ENCODE measurements around the gene APOA4. TPM values are rescaled to one million over a fixed set of nuclear protein-coding genes. Genes with fewer than 3 reads are reported as not detected.

Gene APOA4
- total RNA-seq, 1 donor from 2014 or later: not detected

GRCh38 chr11:116791813-116792143 is 31.3 kb downstream of the APOA4 start, which contains the start of gene APOA5:
APOA5 (minus strand) TSS chr11:116791879; CDS start chr11:116791860, 19 bp downstream.
- TF ChIP-seq, protein P1, sequence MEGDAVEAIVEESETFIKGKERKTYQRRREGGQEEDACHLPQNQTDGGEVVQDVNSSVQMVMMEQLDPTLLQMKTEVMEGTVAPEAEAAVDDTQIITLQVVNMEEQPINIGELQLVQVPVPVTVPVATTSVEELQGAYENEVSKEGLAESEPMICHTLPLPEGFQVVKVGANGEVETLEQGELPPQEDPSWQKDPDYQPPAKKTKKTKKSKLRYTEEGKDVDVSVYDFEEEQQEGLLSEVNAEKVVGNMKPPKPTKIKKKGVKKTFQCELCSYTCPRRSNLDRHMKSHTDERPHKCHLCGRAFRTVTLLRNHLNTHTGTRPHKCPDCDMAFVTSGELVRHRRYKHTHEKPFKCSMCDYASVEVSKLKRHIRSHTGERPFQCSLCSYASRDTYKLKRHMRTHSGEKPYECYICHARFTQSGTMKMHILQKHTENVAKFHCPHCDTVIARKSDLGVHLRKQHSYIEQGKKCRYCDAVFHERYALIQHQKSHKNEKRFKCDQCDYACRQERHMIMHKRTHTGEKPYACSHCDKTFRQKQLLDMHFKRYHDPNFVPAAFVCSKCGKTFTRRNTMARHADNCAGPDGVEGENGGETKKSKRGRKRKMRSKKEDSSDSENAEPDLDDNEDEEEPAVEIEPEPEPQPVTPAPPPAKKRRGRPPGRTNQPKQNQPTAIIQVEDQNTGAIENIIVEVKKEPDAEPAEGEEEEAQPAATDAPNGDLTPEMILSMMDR (conservative IDR thresholded peaks at IDR 0.05): no peak
- H3K27ac Mint-ChIP-seq (ENCODE audit: unreplicated experiment): no peak within 1 kb of the TSS
- H3K36me3 Mint-ChIP-seq (ENCODE audit: low read depth): no peaks in the 10 kb centered on the region
- peaks cover 7% of the 10 kb centered on the region for H3K27me3 Mint-ChIP-seq (ENCODE audit: low read depth)
- no peaks in the 10 kb centered on the region for H3K9me3 Mint-ChIP-seq
- DNase-seq (ENCODE audit: low read depth, low spot score): no peak
- H3K4me3 Mint-ChIP-seq: peak within 1 kb of the TSS; percentile 86
- peaks cover 28% of the 10 kb centered on the region for H3K4me1 Mint-ChIP-seq

- TF ChIP-seq, protein P1 (conservative IDR thresholded peaks at IDR 0.05): peak; percentile 91
- Mint-ChIP-seq H3K9me3 (no peaks in the 10 kb centered on the region), H3K27me3 (ENCODE audit: low read depth) (peaks cover 7% of the 10 kb centered on the region), H3K27ac (ENCODE audit: unreplicated experiment) (no peak overlapping the region), H3K4me3 (peak overlapping the region; percentile 86), H3K4me1 (peaks cover 31% of the 10 kb centered on the region), H3K36me3 (ENCODE audit: low read depth) (no peaks in the 10 kb centered on the region)
- DNase-seq (ENCODE audit: low read depth, low spot score): peak; percentile 91
Measured at GRCh38 chr11:116791002-116791812, 31.9 kb downstream of the APOA4 start.

DNA sequence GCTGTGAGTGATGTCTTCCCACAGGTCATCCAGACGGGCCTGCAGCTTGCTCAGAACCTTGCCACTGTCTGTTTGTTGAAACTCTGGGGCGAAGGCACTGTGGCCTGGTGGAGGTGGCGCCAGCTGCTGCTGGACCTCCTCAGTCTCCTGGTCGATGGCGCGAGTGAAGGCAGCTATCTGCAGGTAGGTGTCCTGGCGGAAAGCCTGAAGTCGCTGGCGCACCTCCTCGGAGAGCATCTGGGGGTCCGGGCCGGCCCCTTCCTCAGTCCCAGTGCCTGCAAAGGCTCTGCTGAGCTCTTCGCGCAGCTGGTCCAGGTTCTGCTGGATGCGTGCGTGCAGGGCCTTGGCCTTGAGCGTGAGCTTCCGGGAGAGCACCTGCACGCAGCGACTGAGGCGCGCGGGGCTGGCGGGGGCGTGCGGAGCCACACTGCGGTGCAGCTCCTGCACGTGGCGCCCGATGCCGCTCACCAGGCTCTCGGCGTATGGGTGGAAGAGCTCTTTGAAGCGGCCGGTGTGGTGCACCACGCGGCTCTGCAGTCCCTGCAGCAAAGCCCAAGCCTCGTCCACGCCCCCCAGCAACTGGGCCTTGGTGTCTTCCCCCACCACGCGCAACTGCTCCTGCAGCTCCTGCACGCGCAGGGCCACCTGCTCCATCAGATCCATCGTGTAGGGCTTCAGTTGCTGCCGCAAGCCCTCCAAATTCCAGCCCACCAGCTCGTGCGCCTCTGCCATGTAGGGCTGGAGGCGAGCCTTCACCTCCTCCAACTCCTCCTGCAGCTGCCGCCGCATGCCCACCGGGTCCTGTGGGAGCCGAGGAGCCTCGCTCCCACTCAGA is 32.7 kb downstream of the APOA4 start:
- no peak overlapping the region for H3K27ac Mint-ChIP-seq (ENCODE audit: unreplicated experiment)
- no peak for DNase-seq (ENCODE audit: low read depth, low spot score)
- peaks cover 7% of the 10 kb centered on the region for H3K27me3 Mint-ChIP-seq (ENCODE audit: low read depth)
- peaks cover 31% of the 10 kb centered on the region for H3K4me1 Mint-ChIP-seq
- peak overlapping the region; percentile 86 for H3K4me3 Mint-ChIP-seq
- H3K36me3 Mint-ChIP-seq (ENCODE audit: low read depth): peaks cover 1% of the 10 kb centered on the region
- TF ChIP-seq, protein P1 (conservative IDR thresholded peaks at IDR 0.05): no peak
- no peaks in the 10 kb centered on the region for H3K9me3 Mint-ChIP-seq

- Mint-ChIP-seq H3K4me1 (peaks cover 31% of the 10 kb centered on the region), H3K4me3 (peak overlapping the region; percentile 100), H3K36me3 (ENCODE audit: low read depth) (peaks cover 6% of the 10 kb centered on the region), H3K27ac (ENCODE audit: unreplicated experiment) (no peak overlapping the region), H3K9me3 (no peaks in the 10 kb centered on the region), H3K27me3 (ENCODE audit: low read depth) (peaks cover 7% of the 10 kb centered on the region)
- DNase-seq (ENCODE audit: low read depth, low spot score): no peak
- TF ChIP-seq, protein P1 (conservative IDR thresholded peaks at IDR 0.05): no peak
Measured at GRCh38 chr11:116788975-116789374, 34.1 kb downstream of the APOA4 start.

GRCh38 chr11:116788534-116788933 is 34.6 kb downstream of the APOA4 start:
- Mint-ChIP-seq H3K4me1 (peaks cover 31% of the 10 kb centered on the region), H3K27ac (ENCODE audit: unreplicated experiment) (peak overlapping the region; percentile 95), H3K9me3 (no peaks in the 10 kb centered on the region), H3K27me3 (ENCODE audit: low read depth) (peaks cover 7% of the 10 kb centered on the region), H3K36me3 (ENCODE audit: low read depth) (peaks cover 6% of the 10 kb centered on the region), H3K4me3 (peak overlapping the region; percentile 100)
- DNase-seq (ENCODE audit: low read depth, low spot score): no peak
- TF ChIP-seq, protein P1 (conservative IDR thresholded peaks at IDR 0.05): no peak
